Measurements from ENCODE around the gene CCT7.
A peak's percentile ranks its signal among the peaks of the same experiment; 100 is the strongest.

The CCT7 gene

DNA sequence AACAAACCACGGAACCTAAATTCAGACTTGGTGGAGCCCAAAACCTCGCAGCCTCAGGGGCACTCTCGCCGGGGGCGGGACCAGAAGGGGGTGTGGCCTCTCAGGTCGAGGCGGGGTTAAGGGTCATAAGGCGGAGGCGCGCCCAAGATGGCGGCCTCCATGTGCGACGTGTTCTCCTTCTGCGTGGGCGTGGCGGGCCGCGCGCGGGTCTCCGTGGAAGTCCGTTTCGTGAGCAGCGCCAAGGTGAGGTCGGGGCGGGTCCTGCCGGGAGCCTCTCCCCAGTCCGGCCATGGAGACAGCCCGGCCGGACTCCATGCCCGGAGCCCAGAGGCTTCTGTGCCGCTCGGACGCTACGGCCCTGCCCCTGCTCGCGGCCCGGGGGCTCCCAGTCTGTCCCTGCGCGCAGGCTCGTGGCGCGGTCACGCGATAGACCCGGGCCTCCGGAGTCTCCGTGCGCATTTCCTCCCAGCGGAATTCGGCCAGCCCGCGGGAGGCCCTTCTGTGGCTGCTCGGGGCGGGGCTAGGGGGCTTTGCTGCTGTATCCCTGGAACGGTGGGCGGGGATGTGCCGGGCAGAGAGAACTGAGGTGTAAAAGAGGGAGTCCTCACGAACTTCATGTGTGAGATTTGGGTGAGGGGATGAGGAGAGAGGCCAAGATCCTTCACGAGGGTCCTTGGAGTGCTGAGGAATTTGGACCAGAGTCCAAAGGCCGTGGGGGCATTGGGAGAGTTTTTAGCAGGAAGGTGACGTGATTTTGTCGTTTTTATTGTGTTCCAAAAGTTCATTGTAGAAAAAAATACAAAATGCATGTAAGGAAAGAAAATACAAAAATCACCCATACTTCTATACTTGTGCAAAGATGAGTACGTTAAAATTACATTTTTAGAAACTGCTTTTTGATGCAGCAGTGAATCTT is 19.7 kb upstream of the CCT7 start, which contains the start of gene SMYD5:
SMYD5 (plus strand) TSS at position 126 of the 916 bp plus-strand sequence; CDS start at position 148, 22 bp downstream.
- peak within 1 kb of the TSS; percentile 98 for H3K27ac Mint-ChIP-seq

DNA sequence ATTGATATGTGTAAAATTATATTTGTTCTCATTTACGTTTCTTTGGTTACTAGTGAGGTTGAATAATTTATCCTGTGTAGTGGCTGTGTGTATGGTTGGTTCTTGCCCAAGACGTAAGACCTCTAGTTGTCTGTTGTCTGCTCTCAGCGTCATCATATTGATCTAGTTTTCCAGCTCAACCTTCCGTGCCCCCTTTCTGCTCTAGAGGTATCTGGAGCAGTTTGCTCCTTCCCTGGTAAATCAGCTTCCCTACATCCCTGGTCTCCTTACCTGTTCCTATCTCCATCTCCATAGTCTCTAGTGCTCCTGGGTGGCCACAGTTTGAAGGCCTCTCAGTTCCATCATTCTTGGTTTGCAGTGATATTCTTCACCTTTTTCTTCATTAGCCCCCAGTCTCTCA is 18.9 kb upstream of the CCT7 start:
- Mint-ChIP-seq H3K36me3 (no peaks in the 10 kb centered on the region), H3K27ac (peak overlapping the region; percentile 98), H3K9me3 (ENCODE audit: low read depth) (no peaks in the 10 kb centered on the region), H3K27me3 (no peaks in the 10 kb centered on the region), H3K4me1 (ENCODE audit: low read depth) (peaks cover 38% of the 10 kb centered on the region), H3K4me3 (peak overlapping the region; percentile 99)

More for the DNA sequence above, 19.7 kb upstream of the CCT7 start, which contains the start of gene SMYD5:
- Mint-ChIP-seq H3K9me3 (ENCODE audit: low read depth) (no peaks in the 10 kb centered on the region), H3K4me1 (ENCODE audit: low read depth) (peaks cover 38% of the 10 kb centered on the region), H3K4me3 (peak within 1 kb of the TSS; percentile 99), H3K27me3 (no peaks in the 10 kb centered on the region), H3K36me3 (no peaks in the 10 kb centered on the region)

DNA sequence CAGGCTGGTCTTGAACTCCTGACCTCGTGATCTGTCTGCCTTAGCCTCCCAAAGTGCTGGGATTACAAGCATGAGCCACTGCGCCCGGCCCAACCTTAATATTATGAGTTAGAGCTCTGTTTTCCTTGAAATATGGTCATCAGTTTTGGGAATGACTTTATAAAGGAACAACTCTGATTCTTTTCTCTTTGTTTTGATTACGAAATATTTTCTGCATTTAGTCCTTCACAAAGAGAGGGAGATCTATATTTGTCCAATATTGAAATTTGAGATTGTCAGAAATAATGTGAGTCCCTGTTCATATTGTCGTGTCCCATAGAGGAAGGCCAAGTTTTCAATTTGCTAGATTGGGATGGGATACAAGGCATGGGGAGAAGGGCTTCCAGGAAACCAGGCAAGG is 16.9 kb upstream of the CCT7 start:
- Mint-ChIP-seq H3K36me3 (peaks cover 2% of the 10 kb centered on the region), H3K4me3 (no peak overlapping the region), H3K27ac (no peak overlapping the region), H3K4me1 (ENCODE audit: low read depth) (peaks cover 38% of the 10 kb centered on the region), H3K9me3 (ENCODE audit: low read depth) (no peaks in the 10 kb centered on the region), H3K27me3 (no peaks in the 10 kb centered on the region)

DNA sequence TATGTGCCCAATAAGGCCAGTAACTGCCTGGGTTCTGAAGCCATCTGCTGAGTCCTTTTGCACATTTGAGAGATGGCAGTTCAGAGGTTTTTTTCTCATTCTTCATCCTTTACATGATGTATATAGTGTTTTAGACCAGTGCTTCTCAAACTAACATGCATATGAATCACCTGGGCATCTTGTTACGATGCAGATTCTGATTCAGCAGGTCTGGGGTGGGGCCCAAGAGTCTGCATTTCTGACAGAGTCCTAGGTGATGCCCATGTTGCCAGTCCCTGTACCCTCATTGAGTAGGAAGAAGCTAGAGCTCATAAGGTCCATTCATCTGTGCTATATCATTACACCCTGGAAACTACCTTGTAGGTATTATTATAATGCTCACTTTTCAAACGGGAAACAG is 16.3 kb upstream of the CCT7 start:
- H3K4me1 Mint-ChIP-seq (ENCODE audit: low read depth), result peaks cover 33% of the 10 kb centered on the region
- H3K36me3 Mint-ChIP-seq, result peaks cover 2% of the 10 kb centered on the region
- H3K27me3 Mint-ChIP-seq, result no peaks in the 10 kb centered on the region
- no peak overlapping the region for H3K4me3 Mint-ChIP-seq
- H3K27ac Mint-ChIP-seq, result no peak overlapping the region
- H3K9me3 Mint-ChIP-seq (ENCODE audit: low read depth), result no peaks in the 10 kb centered on the region

DNA sequence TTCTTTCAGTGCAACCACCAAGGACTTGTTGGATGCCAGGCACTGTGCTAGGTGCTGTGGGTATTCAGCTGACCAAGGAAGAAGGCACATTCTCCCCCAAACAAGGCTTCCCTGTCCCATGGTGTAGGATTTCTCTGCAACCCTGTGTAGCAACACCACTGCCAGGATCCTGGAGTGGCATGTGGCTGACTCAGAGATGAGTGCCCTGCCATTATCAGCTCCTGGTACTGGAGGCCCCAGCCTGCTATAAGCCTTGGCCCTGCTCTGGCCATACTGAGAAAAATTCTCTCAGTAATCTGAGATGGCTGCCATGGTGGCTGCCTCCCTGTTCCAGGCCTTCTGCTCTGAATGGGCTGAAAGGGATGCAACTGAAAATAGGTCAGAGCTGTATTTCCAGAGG is 15.8 kb upstream of the CCT7 start:
- H3K4me1 Mint-ChIP-seq (ENCODE audit: low read depth), result peaks cover 29% of the 10 kb centered on the region
- peaks cover 2% of the 10 kb centered on the region for H3K36me3 Mint-ChIP-seq
- no peak overlapping the region for H3K27ac Mint-ChIP-seq
- no peaks in the 10 kb centered on the region for H3K27me3 Mint-ChIP-seq
- H3K4me3 Mint-ChIP-seq, result no peak overlapping the region
- H3K9me3 Mint-ChIP-seq (ENCODE audit: low read depth), result no peaks in the 10 kb centered on the region

DNA sequence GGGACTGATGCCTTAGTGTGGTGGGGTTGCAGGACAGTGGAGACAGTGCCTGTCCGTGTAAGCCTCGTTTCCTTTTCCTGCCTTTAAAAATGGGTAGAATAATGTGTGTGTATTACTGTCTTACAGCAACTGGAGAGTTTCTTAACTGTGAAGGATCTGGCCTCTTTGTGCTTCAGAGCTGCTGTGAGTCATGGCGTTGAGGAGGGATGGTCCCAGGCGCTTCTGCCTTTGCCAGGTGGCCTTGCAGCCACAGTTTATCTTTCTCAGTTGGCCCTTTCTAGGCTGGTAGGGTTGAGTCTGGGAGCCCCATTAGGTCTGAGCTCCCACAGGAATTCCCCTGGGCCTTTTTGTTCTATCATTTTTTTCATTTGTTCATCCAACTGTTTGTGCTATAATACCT is 10.3 kb upstream of the CCT7 start:
- no peaks in the 10 kb centered on the region for H3K9me3 Mint-ChIP-seq (ENCODE audit: low read depth)
- H3K27me3 Mint-ChIP-seq, result no peaks in the 10 kb centered on the region
- no peaks in the 10 kb centered on the region for H3K4me1 Mint-ChIP-seq (ENCODE audit: low read depth)
- peak overlapping the region; percentile 36 for H3K27ac Mint-ChIP-seq
- H3K4me3 Mint-ChIP-seq, result no peak overlapping the region
- H3K36me3 Mint-ChIP-seq, result peaks cover 2% of the 10 kb centered on the region

DNA sequence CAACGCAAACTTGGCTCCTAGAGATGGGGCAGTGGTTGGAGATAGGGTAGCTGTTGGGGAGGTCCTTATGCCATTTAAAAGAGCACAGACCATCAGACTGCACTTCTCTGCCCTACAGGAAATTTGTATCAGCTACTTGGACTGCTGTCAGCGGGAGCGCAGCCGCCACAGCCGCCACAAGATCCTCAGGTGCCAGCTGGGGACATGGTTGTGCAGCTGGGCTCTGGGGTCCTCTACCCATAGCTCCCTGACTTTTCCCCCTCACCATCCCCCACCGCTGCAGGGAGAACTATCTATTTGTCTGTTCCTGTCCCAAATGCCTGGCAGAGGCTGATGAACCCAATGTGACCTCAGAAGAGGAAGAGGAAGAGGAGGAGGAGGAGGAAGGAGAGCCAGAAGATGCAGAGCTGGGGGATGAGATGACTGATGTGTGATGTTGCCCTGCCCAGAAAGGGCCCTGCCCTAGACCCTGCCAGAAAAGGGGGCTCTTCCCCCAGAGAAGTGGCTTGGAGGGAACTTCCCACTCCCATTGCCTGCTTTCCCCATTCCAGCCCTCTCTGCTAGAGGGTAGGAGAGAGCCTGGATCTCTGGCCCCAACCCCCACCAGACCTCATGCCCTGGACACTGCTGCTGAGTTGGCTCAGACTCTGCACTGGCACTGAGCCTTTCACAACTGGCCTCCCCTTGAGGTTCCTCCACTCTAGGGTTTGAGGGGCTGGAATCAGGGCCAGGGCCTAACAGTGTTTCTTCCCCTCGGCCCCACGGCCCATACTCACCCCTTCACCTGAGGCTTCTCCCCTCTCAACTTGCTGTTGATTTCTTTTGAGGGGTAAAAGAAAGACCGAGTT is 8.4 kb upstream of the CCT7 start:
- no peak overlapping the region for H3K27ac Mint-ChIP-seq
- H3K4me1 Mint-ChIP-seq (ENCODE audit: low read depth), result no peaks in the 10 kb centered on the region
- no peaks in the 10 kb centered on the region for H3K27me3 Mint-ChIP-seq
- no peaks in the 10 kb centered on the region for H3K9me3 Mint-ChIP-seq (ENCODE audit: low read depth)
- H3K36me3 Mint-ChIP-seq, result peaks cover 2% of the 10 kb centered on the region
- no peak overlapping the region for H3K4me3 Mint-ChIP-seq

DNA sequence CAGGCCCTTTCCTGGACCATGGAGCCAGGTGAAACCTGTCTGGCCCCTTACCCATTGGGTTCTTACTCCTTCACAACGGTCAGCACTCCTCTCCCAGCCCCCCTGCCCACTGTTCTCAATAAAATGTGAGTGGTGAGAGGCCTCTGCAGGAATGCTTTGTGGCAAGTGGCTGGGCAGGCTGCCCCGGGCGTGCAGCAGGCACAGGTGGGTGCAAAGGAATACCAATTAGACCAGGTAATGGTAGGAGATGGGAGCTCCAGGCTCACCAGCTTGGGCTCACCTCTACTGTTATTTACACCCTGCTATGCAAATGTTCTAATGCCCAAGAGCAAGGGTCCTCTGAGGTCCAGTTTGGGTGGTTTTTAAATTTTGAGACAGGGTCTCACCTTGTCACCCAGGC is 7.0 kb upstream of the CCT7 start:
- Mint-ChIP-seq H3K4me3 (no peak overlapping the region), H3K4me1 (ENCODE audit: low read depth) (no peaks in the 10 kb centered on the region), H3K36me3 (no peaks in the 10 kb centered on the region), H3K27ac (no peak overlapping the region), H3K27me3 (no peaks in the 10 kb centered on the region), H3K9me3 (ENCODE audit: low read depth) (no peaks in the 10 kb centered on the region)

DNA sequence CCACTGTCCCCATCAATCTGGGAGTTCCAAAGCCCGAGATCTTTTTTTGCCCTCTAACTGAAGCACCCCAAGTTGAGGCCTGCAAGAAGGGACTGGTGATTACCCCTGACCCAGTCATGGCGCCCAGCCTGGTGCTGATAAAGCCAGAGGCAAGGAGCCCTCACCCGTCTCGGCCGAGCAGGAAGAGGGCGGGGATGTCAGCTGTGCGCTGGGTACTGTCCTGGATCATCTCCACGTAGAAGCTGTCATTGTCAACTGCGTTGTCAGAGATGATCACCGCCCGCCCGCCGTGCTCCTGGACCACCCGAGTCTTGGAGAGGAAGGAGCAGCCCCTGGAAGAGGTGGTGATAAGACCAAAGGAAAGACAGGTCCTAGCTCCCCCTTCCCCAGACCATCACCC is 5.5 kb upstream of the CCT7 start:
- peaks cover 6% of the 10 kb centered on the region for H3K4me1 Mint-ChIP-seq (ENCODE audit: low read depth)
- H3K27me3 Mint-ChIP-seq, result no peaks in the 10 kb centered on the region
- no peaks in the 10 kb centered on the region for H3K36me3 Mint-ChIP-seq
- no peaks in the 10 kb centered on the region for H3K9me3 Mint-ChIP-seq (ENCODE audit: low read depth)
- H3K27ac Mint-ChIP-seq, result no peak overlapping the region
- H3K4me3 Mint-ChIP-seq, result no peak overlapping the region

DNA sequence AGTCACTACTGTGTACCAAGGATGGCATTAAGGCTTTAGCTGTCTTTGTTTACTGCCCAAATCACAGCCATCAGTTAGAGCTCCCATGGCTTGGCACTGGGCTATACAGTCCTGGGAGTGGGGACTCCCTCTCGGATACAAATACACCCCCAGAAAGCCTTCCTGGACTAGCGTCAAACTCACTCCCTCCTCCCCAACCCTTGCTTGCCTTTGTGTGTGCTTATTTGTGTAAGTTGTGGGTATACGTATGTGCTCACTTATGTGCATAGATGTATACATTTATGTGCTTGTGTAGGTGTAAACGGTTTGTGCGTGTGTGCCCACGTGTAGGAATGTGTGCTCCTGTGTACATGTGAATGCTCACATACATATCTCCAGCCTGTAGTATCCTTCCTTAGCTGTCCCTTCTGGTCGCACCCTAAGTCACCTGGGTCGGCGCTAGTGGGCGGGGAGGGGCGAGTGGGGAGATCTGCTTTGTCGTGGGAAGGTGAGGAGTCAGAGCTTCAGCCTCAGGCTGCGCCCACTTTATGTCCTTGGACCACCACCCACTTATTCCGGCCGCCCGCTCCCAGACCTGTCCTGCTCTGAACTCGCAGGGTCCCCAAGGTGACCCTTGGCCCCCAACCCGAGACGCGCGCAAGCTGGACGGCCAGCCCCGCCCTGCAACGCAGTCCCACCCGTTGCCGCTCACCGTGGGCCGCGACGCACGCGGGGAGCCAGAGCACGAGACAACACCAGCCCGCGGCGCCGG is 1.5 kb upstream of the CCT7 start:
- Mint-ChIP-seq H3K27me3 (no peaks in the 10 kb centered on the region), H3K27ac (peak overlapping the region; percentile 97), H3K36me3 (peaks cover 11% of the 10 kb centered on the region), H3K4me1 (ENCODE audit: low read depth) (peaks cover 27% of the 10 kb centered on the region), H3K9me3 (ENCODE audit: low read depth) (no peaks in the 10 kb centered on the region), H3K4me3 (peak overlapping the region; percentile 100)

DNA sequence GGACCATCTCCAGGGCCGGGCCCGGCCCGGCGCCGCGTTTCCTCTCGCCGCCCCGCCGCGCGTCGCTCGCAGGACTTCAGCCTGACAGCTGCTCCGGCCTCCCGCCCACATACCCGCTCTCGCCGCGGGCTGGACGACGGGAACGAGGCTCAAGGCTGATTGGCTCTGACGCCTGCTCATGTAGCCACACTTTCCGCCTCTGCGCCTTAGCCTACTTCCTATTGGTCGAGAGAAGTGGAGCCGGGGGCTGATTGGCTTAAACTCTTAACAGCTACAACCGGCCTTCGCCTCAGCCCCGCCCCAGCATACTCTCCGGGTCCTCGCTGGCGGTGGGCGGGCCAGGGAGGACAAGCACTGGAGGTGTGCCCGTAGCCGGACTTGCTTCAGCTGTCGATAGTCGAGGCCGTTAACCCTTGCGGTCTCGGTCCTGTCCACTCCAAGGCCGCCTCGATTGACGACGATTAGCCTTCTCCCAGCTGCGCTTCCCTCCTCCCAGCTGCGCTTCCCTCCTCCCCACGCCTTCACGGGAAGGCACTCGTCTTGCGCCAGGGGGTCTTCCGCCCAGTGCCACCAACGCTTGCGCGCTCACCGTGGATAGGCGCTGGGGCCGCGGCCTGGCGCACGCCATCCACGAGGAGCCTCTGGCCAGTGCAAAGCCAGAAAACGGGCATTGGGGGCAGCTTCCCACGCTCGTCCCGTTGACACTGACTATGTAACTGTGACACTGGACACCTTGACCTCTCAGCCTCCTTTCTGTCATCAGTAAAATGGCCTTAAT is 765 bp upstream of the CCT7 start, which contains the start of gene PRADC1:
PRADC1 (minus strand) TSS at position 86 of the 778 bp plus-strand sequence; CDS start at position 7, 79 bp downstream.
- peak within 1 kb of the TSS; percentile 100 for H3K4me3 Mint-ChIP-seq
- H3K4me1 Mint-ChIP-seq (ENCODE audit: low read depth), result peaks cover 31% of the 10 kb centered on the region
- no peaks in the 10 kb centered on the region for H3K9me3 Mint-ChIP-seq (ENCODE audit: low read depth)
- peak within 1 kb of the TSS; percentile 97 for H3K27ac Mint-ChIP-seq
- peaks cover 11% of the 10 kb centered on the region for H3K36me3 Mint-ChIP-seq
- H3K27me3 Mint-ChIP-seq, result no peaks in the 10 kb centered on the region

DNA sequence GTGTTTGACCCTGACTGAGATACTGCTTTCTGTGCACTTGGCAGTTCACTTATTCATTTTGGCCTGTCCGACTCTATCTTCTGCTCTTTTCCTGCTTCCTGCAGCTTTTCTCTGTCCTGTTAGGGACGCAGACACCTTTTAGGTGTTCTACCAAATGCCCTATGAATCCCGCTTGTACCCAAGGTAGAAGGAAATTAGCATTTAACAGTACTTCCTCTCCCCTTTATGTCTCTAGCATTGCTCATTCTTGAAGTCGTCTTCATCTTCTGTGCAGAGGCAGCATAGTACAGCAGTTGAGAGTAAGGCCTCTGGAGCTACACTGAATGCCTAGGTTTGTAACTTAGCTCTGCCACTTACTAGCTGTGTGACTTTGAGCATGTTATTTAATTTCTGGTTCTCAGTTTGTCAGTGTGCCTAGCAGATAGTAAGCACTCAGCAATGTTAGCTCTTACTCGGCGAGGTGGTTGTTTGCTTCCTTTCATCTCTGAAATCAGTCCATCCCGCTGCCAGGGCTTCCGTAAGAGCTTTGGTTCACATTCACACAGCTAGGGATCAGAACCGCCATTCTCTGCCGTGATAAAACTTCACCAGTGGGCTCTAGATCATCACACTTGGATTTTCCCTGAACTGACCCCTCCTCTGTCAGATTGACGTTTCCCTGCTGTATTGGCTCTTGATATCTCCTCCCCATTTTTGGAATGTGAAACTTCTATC is 1.4 kb downstream of the CCT7 start:
- peak overlapping the region; percentile 97 for H3K27ac Mint-ChIP-seq
- H3K4me1 Mint-ChIP-seq (ENCODE audit: low read depth), result peaks cover 45% of the 10 kb centered on the region

DNA sequence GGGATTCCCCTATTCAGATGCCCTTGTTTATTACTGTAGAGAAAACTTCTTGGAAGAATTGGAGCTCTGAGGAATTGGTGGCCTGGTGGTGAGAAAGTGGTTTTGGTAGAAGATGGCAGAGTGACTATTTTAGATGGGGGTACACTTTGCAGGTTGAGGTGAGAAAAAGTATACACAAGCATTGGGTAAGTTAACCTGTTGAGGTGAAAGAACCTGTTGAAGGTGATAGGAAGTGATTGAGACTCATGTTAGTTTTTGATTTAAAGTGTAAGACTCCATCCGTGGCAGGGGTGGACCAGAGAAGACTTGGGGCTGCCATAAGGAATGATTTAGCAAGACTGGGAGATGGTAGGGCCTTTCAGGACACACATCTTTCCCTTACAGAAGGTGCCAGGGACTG is 3.1 kb downstream of the CCT7 start:
- Mint-ChIP-seq H3K9me3 (ENCODE audit: low read depth) (no peaks in the 10 kb centered on the region), H3K4me1 (ENCODE audit: low read depth) (peaks cover 45% of the 10 kb centered on the region), H3K27me3 (no peaks in the 10 kb centered on the region), H3K36me3 (peaks cover 11% of the 10 kb centered on the region), H3K4me3 (peak overlapping the region; percentile 100), H3K27ac (peak overlapping the region; percentile 16)

More for the DNA sequence above, 1.4 kb downstream of the CCT7 start:
- peak overlapping the region; percentile 100 for H3K4me3 Mint-ChIP-seq
- H3K9me3 Mint-ChIP-seq (ENCODE audit: low read depth), result no peaks in the 10 kb centered on the region
- H3K27me3 Mint-ChIP-seq, result no peaks in the 10 kb centered on the region
- peaks cover 11% of the 10 kb centered on the region for H3K36me3 Mint-ChIP-seq
